HEK293 (cell line): ENCODE data around the gene ZNF345.

Experiments used
- FEZF1 ChIP-seq: fragments of 450-650 bp; formaldehyde crosslinking; IDR thresholded peaks from 2 replicates; pipeline ENCODE4 v1.5.1; 2016; ENCODE audit warnings: missing biosample characterization, missing genetic modification characterization
- KLF10 ChIP-seq: fragments of 450-650 bp; IDR thresholded peaks from 2 replicates; pipeline ENCODE4 v1.5.1; 2018; ENCODE audit warnings: missing biosample characterization, mild to moderate bottlenecking, missing genetic modification characterization
- KLF16 ChIP-seq: fragments of 450-650 bp; formaldehyde crosslinking; IDR thresholded peaks from 2 replicates; pipeline ENCODE4 v1.5.1; 2017; ENCODE audit warnings: missing biosample characterization, missing genetic modification characterization
- PRDM1 ChIP-seq: fragments of 450-650 bp; formaldehyde crosslinking; IDR thresholded peaks from 2 replicates; pipeline ENCODE4; 2016; ENCODE audit warnings: missing biosample characterization, missing genetic modification characterization
- SETDB1 ChIP-seq: IDR thresholded peaks from one replicate; pipeline ENCODE4 v1.6.1; 2017; ENCODE audit warnings: mild to moderate bottlenecking, low read length, moderate library complexity, mixed read lengths; ENCODE audit not compliant: insufficient read length
- YY1 ChIP-seq: fragments of 450-650 bp; formaldehyde crosslinking; IDR thresholded peaks from 2 replicates; pipeline ENCODE4 v1.5.1; 2018; ENCODE audit warnings: missing biosample characterization, missing genetic modification characterization
- ZEB2 ChIP-seq: fragments of 450-650 bp; formaldehyde crosslinking; IDR thresholded peaks from 2 replicates; pipeline ENCODE4 v1.5.1; 2016; ENCODE audit warnings: missing biosample characterization, missing genetic modification characterization
- ZNF121 ChIP-seq: fragments of 450-650 bp; formaldehyde crosslinking; IDR thresholded peaks from 2 replicates; pipeline ENCODE4 v1.5.1; 2016; ENCODE audit warnings: missing biosample characterization, missing genetic modification characterization
- ZNF211 ChIP-seq: fragments of 450-650 bp; formaldehyde crosslinking; IDR thresholded peaks from 2 replicates; pipeline ENCODE4 v1.5.1; 2016; ENCODE audit warnings: low read depth, missing biosample characterization, missing genetic modification characterization
- ZNF23 ChIP-seq: fragments of 450-650 bp; formaldehyde crosslinking; IDR thresholded peaks from 2 replicates; pipeline ENCODE4 v1.5.1; 2016; ENCODE audit warnings: missing biosample characterization, missing genetic modification characterization, borderline replicate concordance
- ZNF292 ChIP-seq: fragments of 450-650 bp; formaldehyde crosslinking; IDR thresholded peaks from 2 replicates; pipeline ENCODE4 v1.5.1; 2016; ENCODE audit warnings: low read depth, missing biosample characterization, missing genetic modification characterization, borderline replicate concordance
- ZNF341 ChIP-seq: fragments of 450-650 bp; formaldehyde crosslinking; IDR thresholded peaks from 2 replicates; pipeline ENCODE4; 2016; ENCODE audit warnings: low read depth, missing biosample characterization, missing genetic modification characterization
- ZNF416 ChIP-seq: fragments of 450-650 bp; formaldehyde crosslinking; IDR thresholded peaks from 2 replicates; pipeline ENCODE4 v1.5.1; 2016; ENCODE audit warnings: missing biosample characterization, missing genetic modification characterization
- ZNF48 ChIP-seq: fragments of 450-650 bp; formaldehyde crosslinking; IDR thresholded peaks from 2 replicates; pipeline ENCODE4 v1.5.1; 2016; ENCODE audit warnings: missing biosample characterization, missing genetic modification characterization
- ZNF510 ChIP-seq: fragments of 450-650 bp; formaldehyde crosslinking; IDR thresholded peaks from 2 replicates; pipeline ENCODE4 v1.5.1; 2018; ENCODE audit warnings: mild to moderate bottlenecking, missing genetic modification characterization, missing biosample characterization; ENCODE audit not compliant: insufficient replicate concordance
- ZNF560 ChIP-seq: fragments of 450-650 bp; formaldehyde crosslinking; IDR thresholded peaks from 2 replicates; pipeline ENCODE4 v1.5.1; 2017; ENCODE audit warnings: missing biosample characterization, missing genetic modification characterization, borderline replicate concordance
- ZNF585B ChIP-seq: fragments of 450-650 bp; formaldehyde crosslinking; IDR thresholded peaks from 2 replicates; pipeline ENCODE4 v1.5.1; 2016; ENCODE audit warnings: missing biosample characterization, missing genetic modification characterization
- ZNF701 ChIP-seq: fragments of 450-650 bp; formaldehyde crosslinking; IDR thresholded peaks from 2 replicates; pipeline ENCODE4 v1.5.1; 2016; ENCODE audit warnings: missing biosample characterization, missing genetic modification characterization
- ZNF792 ChIP-seq: fragments of 450-650 bp; formaldehyde crosslinking; IDR thresholded peaks from 2 replicates; pipeline ENCODE4 v1.5.1; 2016; ENCODE audit warnings: missing biosample characterization, missing genetic modification characterization
- TF ChIP-seq, protein P1 (sequence below): fragments of 450-650 bp; formaldehyde crosslinking; IDR thresholded peaks from 2 replicates; pipeline ENCODE4 v1.5.1; 2016; ENCODE audit warnings: missing biosample characterization, missing genetic modification characterization
- TF ChIP-seq, protein P2 (sequence below): fragments of 450-650 bp; formaldehyde crosslinking; IDR thresholded peaks from 2 replicates; pipeline ENCODE4 v1.5.1; 2016; ENCODE audit warnings: missing biosample characterization, missing genetic modification characterization
- TF ChIP-seq, protein P3 (sequence below): fragments of 450-650 bp; formaldehyde crosslinking; IDR thresholded peaks from 2 replicates; pipeline ENCODE4 v1.5.1; 2017; ENCODE audit warnings: missing biosample characterization, missing genetic modification characterization
- TF ChIP-seq, protein P4 (sequence below): fragments of 450-650 bp; formaldehyde crosslinking; IDR thresholded peaks from 2 replicates; pipeline ENCODE4 v1.5.1; 2017; ENCODE audit warnings: missing biosample characterization, missing genetic modification characterization
- TF ChIP-seq, protein P5 (sequence below): fragments of 450-650 bp; formaldehyde crosslinking; IDR thresholded peaks from 2 replicates; pipeline ENCODE4 v1.5.1; 2016; ENCODE audit warnings: missing biosample characterization, missing genetic modification characterization, low read depth
- TF ChIP-seq, protein P6 (sequence below): fragments of 450-650 bp; formaldehyde crosslinking; conservative IDR thresholded peaks from 2 replicates; pipeline ENCODE4 v1.5.1; 2016; ENCODE audit warnings: low read depth, missing biosample characterization, missing genetic modification characterization
- TF ChIP-seq, protein P7 (sequence below): fragments of 450-650 bp; formaldehyde crosslinking; IDR thresholded peaks from 2 replicates; pipeline ENCODE4 v1.5.1; 2016; ENCODE audit warnings: missing biosample characterization, missing genetic modification characterization

ZNF345 gene

DNA sequence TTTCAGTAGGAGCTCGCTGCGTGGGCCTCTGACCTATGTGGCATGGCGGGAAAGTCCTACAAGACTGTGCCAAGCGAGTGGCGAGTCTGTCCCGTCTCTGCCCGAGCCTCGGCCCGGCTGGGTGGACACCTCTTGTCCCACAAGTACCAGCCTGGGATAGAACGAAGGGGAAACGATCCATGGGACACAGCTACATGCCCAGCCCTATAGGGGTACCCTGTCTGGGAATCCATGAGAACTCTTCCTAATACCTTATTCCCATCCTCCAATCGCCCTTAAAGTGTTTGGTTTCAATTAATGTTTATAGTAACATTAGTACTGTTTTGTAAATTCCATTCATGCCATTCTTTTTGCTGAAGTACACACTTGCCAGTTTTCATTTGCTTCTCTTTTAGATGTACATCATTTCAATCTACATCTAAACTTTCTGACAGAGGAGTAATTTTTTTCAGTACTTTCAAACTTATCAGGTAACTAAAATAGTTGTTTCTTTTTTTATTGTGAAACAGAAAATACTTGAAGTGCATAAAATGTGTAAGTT, 11.8 kb upstream of the ZNF345 start (continued):
- TF ChIP-seq, protein P1, sequence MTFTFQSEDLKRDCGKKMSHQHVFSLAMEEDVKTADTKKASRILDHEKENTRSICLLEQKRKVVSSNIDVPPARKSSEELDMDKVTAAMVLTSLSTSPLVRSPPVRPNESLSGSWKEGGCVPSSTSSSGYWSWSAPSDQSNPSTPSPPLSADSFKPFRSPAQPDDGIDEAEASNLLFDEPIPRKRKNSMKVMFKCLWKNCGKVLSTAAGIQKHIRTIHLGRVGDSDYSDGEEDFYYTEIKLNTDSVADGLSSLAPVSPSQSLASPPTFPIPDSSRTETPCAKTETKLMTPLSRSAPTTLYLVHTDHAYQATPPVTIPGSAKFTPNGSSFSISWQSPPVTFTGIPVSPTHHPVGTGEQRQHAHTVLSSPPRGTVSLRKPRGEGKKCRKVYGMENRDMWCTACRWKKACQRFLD (tag by site-specific recombination), result no peak
- TF ChIP-seq, protein P2, sequence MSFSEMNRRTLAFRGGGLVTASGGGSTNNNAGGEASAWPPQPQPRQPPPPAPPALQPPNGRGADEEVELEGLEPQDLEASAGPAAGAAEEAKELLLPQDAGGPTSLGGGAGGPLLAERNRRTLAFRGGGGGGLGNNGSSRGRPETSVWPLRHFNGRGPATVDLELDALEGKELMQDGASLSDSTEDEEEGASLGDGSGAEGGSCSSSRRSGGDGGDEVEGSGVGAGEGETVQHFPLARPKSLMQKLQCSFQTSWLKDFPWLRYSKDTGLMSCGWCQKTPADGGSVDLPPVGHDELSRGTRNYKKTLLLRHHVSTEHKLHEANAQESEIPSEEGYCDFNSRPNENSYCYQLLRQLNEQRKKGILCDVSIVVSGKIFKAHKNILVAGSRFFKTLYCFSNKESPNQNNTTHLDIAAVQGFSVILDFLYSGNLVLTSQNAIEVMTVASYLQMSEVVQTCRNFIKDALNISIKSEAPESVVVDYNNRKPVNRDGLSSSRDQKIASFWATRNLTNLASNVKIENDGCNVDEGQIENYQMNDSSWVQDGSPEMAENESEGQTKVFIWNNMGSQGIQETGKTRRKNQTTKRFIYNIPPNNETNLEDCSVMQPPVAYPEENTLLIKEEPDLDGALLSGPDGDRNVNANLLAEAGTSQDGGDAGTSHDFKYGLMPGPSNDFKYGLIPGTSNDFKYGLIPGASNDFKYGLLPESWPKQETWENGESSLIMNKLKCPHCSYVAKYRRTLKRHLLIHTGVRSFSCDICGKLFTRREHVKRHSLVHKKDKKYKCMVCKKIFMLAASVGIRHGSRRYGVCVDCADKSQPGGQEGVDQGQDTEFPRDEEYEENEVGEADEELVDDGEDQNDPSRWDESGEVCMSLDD (tag by site-specific recombination), result peak; percentile 47; the same call in 1 of the 2 replicates
- no peak; the same call in 1 of the 2 replicates for TF ChIP-seq ZNF121 (tag by site-specific recombination)
- no peak for TF ChIP-seq ZNF211 (tag by site-specific recombination)
- TF ChIP-seq ZNF585B (tag by site-specific recombination), result no peak
- TF ChIP-seq, protein P3, sequence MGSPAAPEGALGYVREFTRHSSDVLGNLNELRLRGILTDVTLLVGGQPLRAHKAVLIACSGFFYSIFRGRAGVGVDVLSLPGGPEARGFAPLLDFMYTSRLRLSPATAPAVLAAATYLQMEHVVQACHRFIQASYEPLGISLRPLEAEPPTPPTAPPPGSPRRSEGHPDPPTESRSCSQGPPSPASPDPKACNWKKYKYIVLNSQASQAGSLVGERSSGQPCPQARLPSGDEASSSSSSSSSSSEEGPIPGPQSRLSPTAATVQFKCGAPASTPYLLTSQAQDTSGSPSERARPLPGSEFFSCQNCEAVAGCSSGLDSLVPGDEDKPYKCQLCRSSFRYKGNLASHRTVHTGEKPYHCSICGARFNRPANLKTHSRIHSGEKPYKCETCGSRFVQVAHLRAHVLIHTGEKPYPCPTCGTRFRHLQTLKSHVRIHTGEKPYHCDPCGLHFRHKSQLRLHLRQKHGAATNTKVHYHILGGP (tag by site-specific recombination), result no peak
- TF ChIP-seq ZNF792 (tag by site-specific recombination), result peak; percentile 38; the same call in 1 of the 2 replicates
- TF ChIP-seq, protein P4, sequence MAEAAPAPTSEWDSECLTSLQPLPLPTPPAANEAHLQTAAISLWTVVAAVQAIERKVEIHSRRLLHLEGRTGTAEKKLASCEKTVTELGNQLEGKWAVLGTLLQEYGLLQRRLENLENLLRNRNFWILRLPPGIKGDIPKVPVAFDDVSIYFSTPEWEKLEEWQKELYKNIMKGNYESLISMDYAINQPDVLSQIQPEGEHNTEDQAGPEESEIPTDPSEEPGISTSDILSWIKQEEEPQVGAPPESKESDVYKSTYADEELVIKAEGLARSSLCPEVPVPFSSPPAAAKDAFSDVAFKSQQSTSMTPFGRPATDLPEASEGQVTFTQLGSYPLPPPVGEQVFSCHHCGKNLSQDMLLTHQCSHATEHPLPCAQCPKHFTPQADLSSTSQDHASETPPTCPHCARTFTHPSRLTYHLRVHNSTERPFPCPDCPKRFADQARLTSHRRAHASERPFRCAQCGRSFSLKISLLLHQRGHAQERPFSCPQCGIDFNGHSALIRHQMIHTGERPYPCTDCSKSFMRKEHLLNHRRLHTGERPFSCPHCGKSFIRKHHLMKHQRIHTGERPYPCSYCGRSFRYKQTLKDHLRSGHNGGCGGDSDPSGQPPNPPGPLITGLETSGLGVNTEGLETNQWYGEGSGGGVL (tag by site-specific recombination), result no peak
- TF ChIP-seq FEZF1 (tag by site-specific recombination), result no peak
- TF ChIP-seq ZNF341 (tag by site-specific recombination), result no peak
- TF ChIP-seq, protein P5, sequence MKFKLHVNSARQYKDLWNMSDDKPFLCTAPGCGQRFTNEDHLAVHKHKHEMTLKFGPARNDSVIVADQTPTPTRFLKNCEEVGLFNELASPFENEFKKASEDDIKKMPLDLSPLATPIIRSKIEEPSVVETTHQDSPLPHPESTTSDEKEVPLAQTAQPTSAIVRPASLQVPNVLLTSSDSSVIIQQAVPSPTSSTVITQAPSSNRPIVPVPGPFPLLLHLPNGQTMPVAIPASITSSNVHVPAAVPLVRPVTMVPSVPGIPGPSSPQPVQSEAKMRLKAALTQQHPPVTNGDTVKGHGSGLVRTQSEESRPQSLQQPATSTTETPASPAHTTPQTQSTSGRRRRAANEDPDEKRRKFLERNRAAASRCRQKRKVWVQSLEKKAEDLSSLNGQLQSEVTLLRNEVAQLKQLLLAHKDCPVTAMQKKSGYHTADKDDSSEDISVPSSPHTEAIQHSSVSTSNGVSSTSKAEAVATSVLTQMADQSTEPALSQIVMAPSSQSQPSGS (tag by site-specific recombination), result no peak
- TF ChIP-seq ZNF48 (tag by site-specific recombination), result no peak
- no peak for TF ChIP-seq KLF16 (tag by site-specific recombination)
- TF ChIP-seq ZNF416 (tag by site-specific recombination), result no peak
- TF ChIP-seq, protein P6, sequence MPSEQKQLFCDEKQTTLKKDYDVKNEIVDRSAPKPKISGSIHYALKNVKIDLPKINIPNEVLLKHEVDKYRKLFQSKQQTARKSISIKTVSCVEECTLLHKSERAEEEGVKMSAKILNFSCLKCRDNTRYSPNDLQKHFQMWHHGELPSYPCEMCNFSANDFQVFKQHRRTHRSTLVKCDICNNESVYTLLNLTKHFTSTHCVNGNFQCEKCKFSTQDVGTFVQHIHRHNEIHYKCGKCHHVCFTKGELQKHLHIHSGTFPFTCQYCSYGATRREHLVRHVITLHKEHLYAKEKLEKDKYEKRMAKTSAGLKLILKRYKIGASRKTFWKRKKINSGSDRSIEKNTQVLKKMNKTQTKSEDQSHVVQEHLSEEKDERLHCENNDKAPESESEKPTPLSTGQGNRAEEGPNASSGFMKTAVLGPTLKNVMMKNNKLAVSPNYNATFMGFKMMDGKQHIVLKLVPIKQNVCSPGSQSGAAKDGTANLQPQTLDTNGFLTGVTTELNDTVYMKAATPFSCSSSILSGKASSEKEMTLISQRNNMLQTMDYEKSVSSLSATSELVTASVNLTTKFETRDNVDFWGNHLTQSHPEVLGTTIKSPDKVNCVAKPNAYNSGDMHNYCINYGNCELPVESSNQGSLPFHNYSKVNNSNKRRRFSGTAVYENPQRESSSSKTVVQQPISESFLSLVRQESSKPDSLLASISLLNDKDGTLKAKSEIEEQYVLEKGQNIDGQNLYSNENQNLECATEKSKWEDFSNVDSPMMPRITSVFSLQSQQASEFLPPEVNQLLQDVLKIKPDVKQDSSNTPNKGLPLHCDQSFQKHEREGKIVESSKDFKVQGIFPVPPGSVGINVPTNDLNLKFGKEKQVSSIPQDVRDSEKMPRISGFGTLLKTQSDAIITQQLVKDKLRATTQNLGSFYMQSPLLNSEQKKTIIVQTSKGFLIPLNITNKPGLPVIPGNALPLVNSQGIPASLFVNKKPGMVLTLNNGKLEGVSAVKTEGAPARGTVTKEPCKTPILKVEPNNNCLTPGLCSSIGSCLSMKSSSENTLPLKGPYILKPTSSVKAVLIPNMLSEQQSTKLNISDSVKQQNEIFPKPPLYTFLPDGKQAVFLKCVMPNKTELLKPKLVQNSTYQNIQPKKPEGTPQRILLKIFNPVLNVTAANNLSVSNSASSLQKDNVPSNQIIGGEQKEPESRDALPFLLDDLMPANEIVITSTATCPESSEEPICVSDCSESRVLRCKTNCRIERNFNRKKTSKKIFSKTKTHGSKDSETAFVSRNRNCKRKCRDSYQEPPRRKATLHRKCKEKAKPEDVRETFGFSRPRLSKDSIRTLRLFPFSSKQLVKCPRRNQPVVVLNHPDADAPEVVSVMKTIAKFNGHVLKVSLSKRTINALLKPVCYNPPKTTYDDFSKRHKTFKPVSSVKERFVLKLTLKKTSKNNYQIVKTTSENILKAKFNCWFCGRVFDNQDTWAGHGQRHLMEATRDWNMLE (tag by site-specific recombination), result no peak
- TF ChIP-seq YY1 (tag by site-specific recombination), result 0 out of 2 replicates have a peak, but pooled peaks have one; percentile 4
- no peak for TF ChIP-seq ZNF510 (tag by site-specific recombination)
- TF ChIP-seq ZNF701, result no peak
- TF ChIP-seq, protein P7, sequence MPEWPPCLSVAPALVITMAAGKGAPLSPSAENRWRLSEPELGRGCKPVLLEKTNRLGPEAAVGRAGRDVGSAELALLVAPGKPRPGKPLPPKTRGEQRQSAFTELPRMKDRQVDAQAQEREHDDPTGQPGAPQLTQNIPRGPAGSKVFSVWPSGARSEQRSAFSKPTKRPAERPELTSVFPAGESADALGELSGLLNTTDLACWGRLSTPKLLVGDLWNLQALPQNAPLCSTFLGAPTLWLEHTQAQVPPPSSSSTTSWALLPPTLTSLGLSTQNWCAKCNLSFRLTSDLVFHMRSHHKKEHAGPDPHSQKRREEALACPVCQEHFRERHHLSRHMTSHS (tag by site-specific recombination), result no peak
- TF ChIP-seq ZNF560, result no peak
- no peak for TF ChIP-seq ZNF292 (tag by site-specific recombination)
- no peak for TF ChIP-seq KLF10 (tag by site-specific recombination)
- TF ChIP-seq SETDB1, result no peak
- no peak for TF ChIP-seq ZNF23 (tag by site-specific recombination)
- TF ChIP-seq ZEB2, result no peak
- no peak for TF ChIP-seq PRDM1 (tag by site-specific recombination)
